Measurements from ENCODE around the gene HNRNPL.
"Not testable (repeated sequence)": the region's sequence is repeated elsewhere in the genome, so short reads cannot be mapped to it uniquely, and the experiment has no call there.

The HNRNPL gene

DNA sequence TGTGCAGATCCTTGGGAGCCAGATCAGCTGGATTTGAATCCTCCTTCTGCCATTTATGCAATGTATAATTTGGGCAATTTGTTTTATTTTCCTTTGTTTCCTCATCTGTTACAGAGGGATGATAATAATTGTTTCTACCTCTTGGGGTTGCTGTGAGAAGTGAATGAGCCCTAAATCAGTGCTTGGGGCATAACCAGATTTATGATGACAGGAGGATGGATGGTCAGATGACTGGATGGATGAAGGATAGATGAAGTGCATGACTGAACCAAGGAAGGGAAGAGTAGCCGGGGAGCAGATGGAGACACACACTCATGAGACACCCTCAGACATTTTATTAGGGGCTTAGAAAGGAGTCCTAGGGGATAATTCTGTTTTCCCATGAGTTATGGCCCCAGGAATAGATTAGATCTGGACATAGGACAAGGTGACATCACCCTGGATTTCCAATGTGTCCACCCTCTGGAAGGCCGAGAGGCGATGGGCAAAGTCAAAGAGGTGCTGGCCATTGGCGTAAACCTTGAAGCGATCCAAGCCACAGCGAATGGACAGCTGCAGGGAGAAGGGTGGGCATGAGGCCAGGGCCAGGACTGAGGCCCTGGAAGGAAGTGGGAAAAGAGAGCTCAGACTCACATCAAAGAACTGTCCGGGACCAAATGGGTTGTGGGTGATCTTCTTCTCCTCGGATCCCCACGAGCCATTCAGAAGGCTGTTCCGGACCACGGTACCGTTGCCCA, 48.3 kb downstream of the HNRNPL start:
- DNase-seq (ENCODE audit: low spot score): no peak

DNA sequence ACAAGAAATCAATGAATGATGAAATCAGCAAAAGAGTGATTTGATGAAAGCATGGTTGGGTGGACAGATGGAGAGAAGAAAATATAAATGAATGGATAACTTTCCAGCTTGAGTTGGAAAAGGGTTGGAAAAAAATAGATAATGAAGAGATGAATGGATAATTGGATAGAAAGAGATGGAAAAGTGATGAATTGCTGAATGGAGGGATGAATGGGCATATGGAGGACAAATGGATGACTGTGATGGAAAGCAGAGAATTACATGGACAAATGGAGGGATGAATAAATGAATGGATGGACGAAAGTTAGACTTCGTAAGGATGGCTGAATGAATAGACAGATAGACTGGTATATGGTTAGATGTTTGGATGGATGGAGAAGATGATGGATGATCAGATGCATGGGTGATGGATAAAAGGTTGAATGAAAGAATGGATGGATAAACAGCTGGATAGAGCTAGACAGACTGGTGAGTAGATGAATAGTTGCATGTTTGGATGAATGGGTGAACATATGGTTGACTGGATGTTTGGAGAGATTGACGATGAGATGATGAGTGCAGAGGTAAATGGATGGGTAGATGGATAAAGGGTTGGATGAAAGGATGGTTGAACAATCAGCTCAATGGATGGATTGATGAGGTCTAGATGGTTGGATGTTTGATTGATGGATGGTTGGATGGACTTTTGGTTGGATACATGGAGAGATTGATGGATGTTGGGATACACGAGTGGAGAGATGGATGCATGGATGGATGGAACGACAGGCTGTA, 49.0 kb downstream of the HNRNPL start:
- DNase-seq (ENCODE audit: low spot score): no peak

GRCh38 chr19:38799104-38799503, 50.7 kb downstream of the HNRNPL start:
- no peak for DNase-seq (ENCODE audit: low spot score)

- DNase-seq (ENCODE audit: low spot score): not testable (repeated sequence)
These were observed 52.0 kb downstream of the HNRNPL start for GRCh38 chr19:38797781-38798180.

DNA sequence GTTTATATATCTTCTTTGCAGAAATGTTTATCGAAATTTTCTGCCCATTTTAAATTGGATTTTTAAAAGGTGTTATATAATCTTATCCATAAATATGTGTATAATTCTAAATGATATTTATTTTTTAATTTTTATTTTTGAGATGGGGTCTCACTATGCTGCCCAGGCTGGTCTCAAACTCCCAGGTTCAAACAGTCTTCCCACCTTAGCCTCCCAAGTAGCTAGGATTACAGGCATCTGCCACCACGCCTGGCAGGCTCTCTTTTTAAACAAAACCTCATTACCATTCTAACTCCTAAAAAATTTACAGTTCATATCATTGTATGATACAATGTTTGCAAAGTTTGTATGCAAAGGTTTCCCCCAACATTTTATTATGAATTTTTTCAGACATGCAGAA, 53.6 kb downstream of the HNRNPL start:
- DNase-seq (ENCODE audit: low spot score): no peak

- no peak for DNase-seq (ENCODE audit: low spot score)
These were observed 54.2 kb downstream of the HNRNPL start for GRCh38 chr19:38795549-38795948.

DNA sequence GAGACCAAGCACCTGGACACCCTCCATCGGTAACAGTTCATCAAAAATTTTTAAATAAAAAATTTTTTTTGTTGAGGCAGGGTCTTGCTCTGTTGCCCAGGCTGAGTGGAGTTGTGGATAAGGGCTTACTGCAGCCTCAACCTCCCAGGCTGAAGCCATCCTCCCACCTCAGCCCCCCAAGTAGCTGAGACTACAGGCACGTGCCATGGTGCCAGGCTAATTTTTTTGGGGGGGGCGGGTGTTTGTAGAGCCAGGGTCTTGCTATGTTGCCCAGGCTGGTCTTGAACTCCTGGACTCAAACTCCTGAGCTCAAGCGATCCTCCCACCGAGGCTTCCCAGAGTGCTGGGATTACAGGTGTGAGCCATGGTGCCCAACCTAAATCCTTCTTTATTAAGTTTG, 56.1 kb downstream of the HNRNPL start:
- no peak for DNase-seq (ENCODE audit: low spot score)

GRCh38 chr19:38793177-38793576, 56.6 kb downstream of the HNRNPL start:
- DNase-seq (ENCODE audit: low spot score): no peak

DNA sequence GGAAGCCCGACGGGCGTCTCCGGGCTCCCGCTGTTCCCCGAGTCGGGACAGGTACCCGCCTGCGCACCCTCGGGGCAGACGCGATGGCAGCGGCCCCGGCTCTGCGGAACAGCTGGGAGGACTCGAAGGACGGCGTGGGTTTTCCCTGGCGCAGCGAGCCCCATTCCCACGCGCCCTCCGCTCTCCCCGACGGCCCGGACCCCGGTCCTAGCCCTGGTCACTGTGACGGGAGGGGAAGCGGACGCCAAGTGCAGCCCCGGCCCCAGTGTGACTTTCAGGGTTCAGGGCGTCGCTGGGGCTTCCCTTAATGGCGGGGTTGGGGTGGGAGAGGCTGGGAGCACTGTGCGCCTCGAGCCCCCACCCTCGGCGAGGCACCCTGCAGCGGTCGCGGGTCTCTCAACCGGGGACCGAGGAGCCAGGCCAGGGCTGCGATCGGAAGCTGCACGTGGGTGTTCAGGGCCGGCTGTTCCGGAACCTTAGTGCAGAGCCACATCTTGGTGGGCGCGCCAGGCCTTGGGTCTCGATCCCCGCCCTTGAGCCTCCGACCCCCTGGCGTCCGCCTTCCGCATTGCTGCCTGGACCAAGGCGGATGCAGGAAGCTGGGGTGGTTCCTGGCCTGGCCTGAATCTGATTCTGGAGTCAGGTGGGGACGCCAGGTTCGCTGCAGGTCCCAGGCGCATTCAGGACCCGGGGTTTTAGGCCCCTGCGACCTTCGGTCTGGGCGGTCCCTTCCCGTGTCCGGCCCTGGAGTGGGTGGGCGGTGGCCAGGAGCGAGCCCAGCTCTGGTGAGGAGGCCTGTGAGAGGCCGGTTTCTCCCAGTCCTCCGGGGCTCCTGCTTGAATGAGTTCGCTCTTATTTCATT, 57.3 kb downstream of the HNRNPL start:
- DNase-seq (ENCODE audit: low spot score): no peak

DNA sequence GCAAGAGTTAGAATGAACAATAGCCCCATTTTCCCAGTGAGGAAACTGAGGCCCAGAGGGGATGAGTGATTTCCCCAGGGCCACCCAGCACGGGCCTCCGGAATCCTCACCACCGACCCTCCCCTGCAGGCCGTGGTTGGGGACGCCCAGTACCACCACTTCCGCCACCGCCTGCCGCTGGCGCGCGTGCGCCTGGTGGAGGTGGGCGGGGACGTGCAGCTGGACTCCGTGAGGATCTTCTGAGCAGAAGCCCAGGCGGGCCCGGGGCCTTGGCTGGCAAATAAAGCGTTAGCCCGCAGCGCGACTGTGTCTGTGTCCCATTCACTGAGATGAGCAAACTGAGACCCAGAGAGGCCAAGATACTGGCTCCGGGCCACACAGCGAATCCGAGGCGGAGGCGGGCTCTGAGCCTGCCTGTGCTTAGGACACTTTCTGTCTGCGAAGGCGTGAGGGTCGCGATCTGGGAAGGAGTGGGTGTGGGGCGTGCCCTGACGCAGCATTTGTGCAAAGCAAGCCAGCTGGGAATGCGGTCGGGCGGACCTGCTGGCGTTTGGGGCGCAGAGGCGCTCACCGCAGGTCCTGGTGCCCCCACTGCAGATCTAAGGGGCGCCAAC, 58.2 kb downstream of the HNRNPL start:
- not testable (repeated sequence) for DNase-seq (ENCODE audit: low spot score)

DNA sequence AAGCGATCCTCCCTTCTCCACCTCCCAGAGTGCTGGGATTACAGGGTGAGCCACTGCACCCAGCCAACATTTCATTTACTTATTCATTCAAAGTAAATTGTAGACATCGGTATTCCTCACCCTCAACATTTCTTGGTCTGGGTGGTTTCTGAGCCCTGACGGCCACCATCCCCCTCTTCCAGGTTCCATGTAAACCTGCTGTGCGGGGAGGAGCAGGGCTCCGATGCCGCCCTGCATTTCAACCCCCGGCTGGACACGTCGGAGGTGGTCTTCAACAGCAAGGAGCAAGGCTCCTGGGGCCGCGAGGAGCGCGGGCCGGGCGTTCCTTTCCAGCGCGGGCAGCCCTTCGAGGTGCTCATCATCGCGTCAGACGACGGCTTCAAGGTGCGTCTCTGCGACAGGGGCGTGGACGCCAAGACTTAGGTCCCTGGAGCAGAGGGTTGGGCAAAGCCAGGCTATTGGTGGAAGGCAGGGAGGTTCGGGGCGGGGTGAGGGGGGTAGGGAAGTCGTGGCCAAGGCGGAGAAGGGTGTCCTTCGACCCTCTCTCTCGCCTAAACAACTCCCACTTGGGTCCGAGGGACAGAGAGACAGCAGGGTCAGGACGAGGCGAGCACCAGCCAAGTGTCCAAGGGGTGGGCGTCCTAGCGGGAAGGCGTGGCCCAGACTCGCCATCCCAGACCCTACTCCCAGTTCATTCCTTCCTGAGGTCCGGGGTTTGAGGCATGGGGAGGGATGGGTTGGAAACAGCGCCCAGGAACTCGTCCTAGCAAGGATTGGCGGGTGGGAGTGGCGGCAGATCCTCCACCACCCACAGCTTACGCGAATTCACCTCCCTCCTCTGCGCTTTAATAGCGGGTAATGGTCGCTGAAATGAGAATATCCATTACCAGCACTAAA, 59.0 kb downstream of the HNRNPL start:
- DNase-seq (ENCODE audit: low spot score): not testable (repeated sequence)

DNA sequence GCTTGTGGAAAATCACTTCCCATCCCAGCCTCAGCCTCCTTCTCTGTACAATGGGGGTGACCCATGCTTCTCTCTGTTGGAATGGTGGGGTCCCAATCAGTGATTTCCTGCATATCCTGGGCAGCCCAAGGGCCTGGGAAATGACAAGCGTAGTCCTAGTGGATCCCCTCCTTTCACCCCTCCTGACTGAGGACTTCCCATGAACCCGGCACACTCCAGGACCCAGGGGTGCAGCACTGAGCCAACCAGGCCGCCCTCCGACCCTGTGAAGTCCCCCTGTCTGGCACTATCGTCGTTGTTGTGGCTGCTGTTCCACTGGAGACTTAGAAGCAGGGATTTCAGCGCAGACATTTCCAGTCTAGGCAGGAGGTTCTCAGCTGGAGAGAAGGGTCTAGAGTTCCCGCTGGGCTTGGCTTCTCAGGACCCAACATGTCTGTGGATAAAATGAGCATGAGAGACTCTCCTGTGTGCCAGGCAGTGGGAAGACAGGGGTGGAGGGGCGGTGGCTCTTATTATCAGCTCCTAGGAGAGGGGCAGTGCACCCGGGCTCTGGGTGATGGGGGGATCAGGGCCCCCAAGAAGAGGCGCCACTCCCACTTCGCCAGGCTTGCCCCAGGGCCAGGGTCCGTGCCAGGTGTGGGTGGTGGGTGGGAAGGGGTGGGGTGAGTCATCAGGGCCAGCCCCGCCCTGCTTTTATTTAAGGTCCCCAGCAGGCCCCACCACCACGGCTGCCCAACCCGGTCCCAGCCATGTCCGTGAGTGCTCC, 61.1 kb downstream of the HNRNPL start, which contains the start of gene LGALS7B:
LGALS7B (plus strand) TSS at position 723 of the 766 bp plus-strand sequence; CDS start at position 750, 27 bp downstream.
- DNase-seq (ENCODE audit: low spot score): no peak

- no peak for DNase-seq (ENCODE audit: low spot score)
These were observed 63.1 kb downstream of the HNRNPL start for GRCh38 chr19:38786572-38787265.
